ENCODE measurements around the gene COQ9. TPM values are rescaled to one million over a fixed set of nuclear protein-coding genes. Genes with fewer than 3 reads are reported as not detected.
"Not testable (repeated sequence)": the region's sequence is repeated elsewhere in the genome, so short reads cannot be mapped to it uniquely, and the experiment has no call there.

COQ9 gene
- total RNA-seq, 1 experiment from 2014 or later: 67.4 TPM

DNA sequence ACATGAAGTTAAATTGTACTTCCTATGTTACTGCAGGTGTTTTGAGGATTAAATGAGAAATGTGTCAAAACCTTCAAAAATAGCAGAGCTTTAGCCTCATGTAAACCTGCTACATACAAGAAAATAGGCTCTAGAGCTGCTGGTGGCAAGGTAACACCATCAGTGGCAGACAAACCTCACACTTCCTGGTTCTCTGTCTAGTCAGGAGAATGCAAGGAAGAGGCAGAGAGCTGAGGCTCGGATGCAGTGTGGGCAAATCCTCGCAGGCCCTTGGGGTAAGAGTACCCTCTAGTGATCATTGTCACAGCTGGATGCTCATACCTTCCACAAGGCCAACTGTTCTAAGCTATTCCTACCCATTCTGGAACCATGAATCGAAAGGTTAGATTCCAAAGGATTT, 14.3 kb upstream of the COQ9 start:
- Histone ChIP-seq H3K4me1 (ENCODE audit: insufficient read depth, low read length) (no peaks in the 10 kb centered on the region), H2AFZ (ENCODE audit: low read length) (no peak overlapping the region), H3K4me2 (ENCODE audit: low read length) (no peak overlapping the region), H3F3A (ENCODE audit: low read length, unreplicated experiment) (no peaks in the 10 kb centered on the region), H3K9me3 (ENCODE audit: low read length) (no peaks in the 10 kb centered on the region), H3K27me3 (ENCODE audit: low read length) (no peaks in the 10 kb centered on the region), H3K27ac (ENCODE audit: low read length) (no peak overlapping the region), H3K4me3 (ENCODE audit: low read length) (no peak overlapping the region), H3K79me2 (ENCODE audit: low read length) (no peaks in the 10 kb centered on the region), H3K9me2 (replicated peaks; ENCODE audit: low read length) (no peaks in the 10 kb centered on the region), H3K9ac (ENCODE audit: low read length) (no peak overlapping the region), H4K20me1 (ENCODE audit: low read length) (no peaks in the 10 kb centered on the region), H3K36me3 (ENCODE audit: low read depth, low read length) (peaks cover 21% of the 10 kb centered on the region)
- intact Hi-C loops (cut with micrococcal nuclease): no loop called here
- no TSS peak for BruUV-seq (replicated peaks)
- TF ChIP-seq EZH2 (IDR thresholded peaks at IDR 0.05; ENCODE audit: low read length, unreplicated experiment) (no peak), CTCF (conservative IDR thresholded peaks at IDR 0.05; ENCODE audit: low read depth, low read length) (no peak), EZH2phosphoT487 (IDR thresholded peaks at IDR 0.05; ENCODE audit: borderline replicate concordance, low read length) (no peak)
- POLR2A ChIA-PET (ENCODE audit: unreplicated experiment): no interaction called here
- DNase-seq (no peak), ATAC-seq (no peak)
- CTCF ChIA-PET: no interaction called here

DNA sequence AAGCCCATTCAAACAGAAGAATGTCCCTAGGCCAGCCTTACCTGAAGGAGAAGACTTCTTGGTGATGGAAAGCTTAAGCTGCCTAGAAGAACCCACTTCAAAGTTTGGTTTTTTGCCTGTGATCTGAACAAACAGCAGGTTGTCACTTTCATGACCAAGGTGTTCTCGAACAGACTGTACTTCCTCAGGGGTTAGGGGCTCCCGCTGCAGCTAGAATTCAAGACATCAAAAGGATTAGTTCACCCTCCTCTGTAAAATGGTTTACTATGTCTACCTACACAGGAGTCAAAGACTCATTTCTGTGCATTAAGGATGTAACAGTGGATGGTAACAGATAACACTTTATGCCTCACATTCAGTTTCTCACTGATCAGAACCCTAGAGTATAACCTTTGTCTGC, 13.3 kb upstream of the COQ9 start:
- Histone ChIP-seq H3K4me3 (ENCODE audit: low read length) (no peak overlapping the region), H3K9me3 (ENCODE audit: low read length) (no peaks in the 10 kb centered on the region), H2AFZ (ENCODE audit: low read length) (no peak overlapping the region), H3K27me3 (ENCODE audit: low read length) (no peaks in the 10 kb centered on the region), H3K9ac (ENCODE audit: low read length) (no peak overlapping the region), H4K20me1 (ENCODE audit: low read length) (no peaks in the 10 kb centered on the region), H3F3A (ENCODE audit: low read length, unreplicated experiment) (no peaks in the 10 kb centered on the region), H3K4me2 (ENCODE audit: low read length) (no peak overlapping the region), H3K79me2 (ENCODE audit: low read length) (no peaks in the 10 kb centered on the region), H3K27ac (ENCODE audit: low read length) (no peak overlapping the region), H3K36me3 (ENCODE audit: low read depth, low read length) (peaks cover 26% of the 10 kb centered on the region), H3K4me1 (ENCODE audit: insufficient read depth, low read length) (no peaks in the 10 kb centered on the region), H3K9me2 (replicated peaks; ENCODE audit: low read length) (no peaks in the 10 kb centered on the region)
- ATAC-seq (no peak), DNase-seq (no peak)
- ChIA-PET POLR2A (ENCODE audit: unreplicated experiment) (no interaction called here), CTCF (no interaction called here)
- no TSS peak for BruUV-seq (replicated peaks)
- intact Hi-C loops (cut with micrococcal nuclease): no loop called here
- TF ChIP-seq EZH2phosphoT487 (IDR thresholded peaks at IDR 0.05; ENCODE audit: borderline replicate concordance, low read length) (no peak), EZH2 (IDR thresholded peaks at IDR 0.05; ENCODE audit: low read length, unreplicated experiment) (no peak), CTCF (conservative IDR thresholded peaks at IDR 0.05; ENCODE audit: low read depth, low read length) (no peak)

DNA sequence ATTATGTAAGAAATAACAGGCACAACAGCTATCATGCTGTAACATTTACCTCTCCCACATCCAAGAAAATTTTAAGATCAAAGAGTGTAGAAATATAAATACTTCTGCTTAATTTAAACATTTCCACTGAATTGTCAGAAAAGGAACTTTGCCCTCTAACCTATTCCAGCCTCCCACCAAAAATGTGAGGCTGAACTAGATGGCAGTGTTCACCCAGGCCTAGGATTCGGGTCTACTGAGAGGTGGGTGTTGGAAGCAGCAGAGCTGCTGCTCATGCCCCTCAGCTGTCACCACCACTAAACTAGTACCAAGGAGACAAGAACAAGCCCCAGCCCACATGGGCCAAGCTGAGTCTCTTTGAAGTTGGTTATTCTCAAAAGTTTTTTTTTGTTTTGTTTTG, 11.4 kb upstream of the COQ9 start:
- H4K20me1 ChIP-seq (ENCODE audit: low read length): no peaks in the 10 kb centered on the region
- no peaks in the 10 kb centered on the region for H3K4me1 ChIP-seq (ENCODE audit: insufficient read depth, low read length)
- H3K27me3 ChIP-seq (ENCODE audit: low read length): no peaks in the 10 kb centered on the region
- no peak overlapping the region for H2AFZ ChIP-seq (ENCODE audit: low read length)
- no peak overlapping the region for H3K9ac ChIP-seq (ENCODE audit: low read length)
- DNase-seq (no peak), ATAC-seq (no peak)
- ChIA-PET CTCF (no interaction called here), POLR2A (ENCODE audit: unreplicated experiment) (no interaction called here)
- H3K79me2 ChIP-seq (ENCODE audit: low read length): 0 out of 2 replicates have a peak, but pooled peaks cover 2% of the 10 kb centered on the region
- peaks cover 26% of the 10 kb centered on the region for H3K36me3 ChIP-seq (ENCODE audit: low read depth, low read length)
- no peak overlapping the region for H3K4me2 ChIP-seq (ENCODE audit: low read length)
- TF ChIP-seq EZH2phosphoT487 (IDR thresholded peaks at IDR 0.05; ENCODE audit: borderline replicate concordance, low read length) (no peak), EZH2 (IDR thresholded peaks at IDR 0.05; ENCODE audit: low read length, unreplicated experiment) (no peak), CTCF (conservative IDR thresholded peaks at IDR 0.05; ENCODE audit: low read depth, low read length) (no peak)
- intact Hi-C loops (cut with micrococcal nuclease): no loop called here
- BruUV-seq (replicated peaks): no TSS peak
- no peaks in the 10 kb centered on the region for H3K9me2 ChIP-seq (replicated peaks; ENCODE audit: low read length)
- H3F3A ChIP-seq (ENCODE audit: low read length, unreplicated experiment): no peaks in the 10 kb centered on the region
- H3K9me3 ChIP-seq (ENCODE audit: low read length): no peaks in the 10 kb centered on the region
- no peak overlapping the region for H3K27ac ChIP-seq (ENCODE audit: low read length)
- no peak overlapping the region for H3K4me3 ChIP-seq (ENCODE audit: low read length)

DNA sequence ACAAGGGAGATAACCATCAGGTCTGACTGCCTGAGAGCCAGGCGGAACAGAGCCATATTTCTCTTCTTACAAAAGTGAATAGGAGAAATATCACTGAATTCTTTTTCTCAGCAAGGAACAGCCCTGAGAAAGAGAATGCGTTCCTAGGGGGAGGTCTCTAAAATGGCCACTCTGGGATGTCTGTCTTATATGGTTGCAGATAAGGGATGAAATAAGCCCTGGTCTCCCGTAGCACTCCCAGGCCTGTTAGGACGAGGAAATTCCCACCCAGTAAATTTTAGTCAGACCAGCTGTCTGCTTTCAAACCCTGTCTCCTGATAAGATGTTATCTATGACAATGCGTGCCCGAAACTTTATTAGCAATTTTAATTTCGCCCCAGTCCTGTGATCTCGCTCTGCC, 7.3 kb upstream of the COQ9 start:
- peaks cover 38% of the 10 kb centered on the region for H3K79me2 ChIP-seq (ENCODE audit: low read length)
- intact Hi-C loops (cut with micrococcal nuclease); CTCF ChIA-PET; H4K20me1 ChIP-seq (ENCODE audit: low read length); BruUV-seq (replicated peaks); H3K9me3 ChIP-seq (ENCODE audit: low read length); ATAC-seq; H3K4me3 ChIP-seq (ENCODE audit: low read length); H3K4me1 ChIP-seq (ENCODE audit: insufficient read depth, low read length); H3K9ac ChIP-seq (ENCODE audit: low read length); H3K4me2 ChIP-seq (ENCODE audit: low read length); H3F3A ChIP-seq (ENCODE audit: low read length, unreplicated experiment); H2AFZ ChIP-seq (ENCODE audit: low read length); POLR2A ChIA-PET (ENCODE audit: unreplicated experiment); H3K27me3 ChIP-seq (ENCODE audit: low read length); DNase-seq; H3K9me2 ChIP-seq (replicated peaks; ENCODE audit: low read length); H3K27ac ChIP-seq (ENCODE audit: low read length): not testable (repeated sequence)
- H3K36me3 ChIP-seq (ENCODE audit: low read depth, low read length): peaks cover 20% of the 10 kb centered on the region

DNA sequence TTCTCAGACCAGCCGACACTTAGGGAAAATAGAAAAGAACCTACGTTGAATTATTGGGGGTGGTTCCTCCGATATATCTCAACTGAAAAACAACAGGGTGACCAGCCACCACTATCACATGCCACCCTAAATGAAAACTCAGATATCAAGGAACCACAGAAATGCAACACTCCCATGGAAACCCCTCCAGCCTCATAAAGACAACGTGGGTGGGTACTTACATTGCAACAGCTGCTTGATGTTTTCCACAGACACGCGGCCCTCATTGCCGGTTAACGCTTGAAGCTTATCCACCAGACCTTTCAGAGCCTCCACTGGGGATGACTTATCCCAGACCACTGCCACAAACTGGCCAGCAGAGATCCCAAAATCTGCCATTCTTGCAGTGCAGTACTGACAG, 6.7 kb upstream of the COQ9 start:
- H2AFZ ChIP-seq (ENCODE audit: low read length); POLR2A ChIA-PET (ENCODE audit: unreplicated experiment); H3K9me3 ChIP-seq (ENCODE audit: low read length); H3K9me2 ChIP-seq (replicated peaks; ENCODE audit: low read length); H3K27ac ChIP-seq (ENCODE audit: low read length); BruUV-seq (replicated peaks); CTCF ChIA-PET; H4K20me1 ChIP-seq (ENCODE audit: low read length); H3K4me3 ChIP-seq (ENCODE audit: low read length); H3F3A ChIP-seq (ENCODE audit: low read length, unreplicated experiment); H3K9ac ChIP-seq (ENCODE audit: low read length); ATAC-seq; H3K4me2 ChIP-seq (ENCODE audit: low read length); H3K4me1 ChIP-seq (ENCODE audit: insufficient read depth, low read length); intact Hi-C loops (cut with micrococcal nuclease); H3K27me3 ChIP-seq (ENCODE audit: low read length); DNase-seq: not testable (repeated sequence)
- H3K79me2 ChIP-seq (ENCODE audit: low read length): peaks cover 45% of the 10 kb centered on the region
- peaks cover 20% of the 10 kb centered on the region for H3K36me3 ChIP-seq (ENCODE audit: low read depth, low read length)
